Measurements from ENCODE around the gene MAD2L1BP.

Gene MAD2L1BP

GRCh38 chr6:43670623-43670986 is 35.0 kb downstream of the MAD2L1BP start:
- no peak for DNase-seq (ENCODE audit: low spot score)

GRCh38 chr6:43671011-43671800 is 35.6 kb downstream of the MAD2L1BP start:
- TF ChIP-seq CTCF (IDR thresholded peaks at IDR 0.05; ENCODE audit: borderline replicate concordance, control extremely low read depth, extremely low read depth, insufficient read depth, missing control alignments) = no peak
- in situ Hi-C loops (cut with MboI; ENCODE audit: low sequenced_read_pairs, unreplicated experiment) = no loop called here
- DNase-seq (ENCODE audit: low spot score) = no peak

More at GRCh38 chr6:43670623-43670986, 35.0 kb downstream of the MAD2L1BP start:
- in situ Hi-C loops (cut with MboI; ENCODE audit: low sequenced_read_pairs, unreplicated experiment) = no loop called here
- no peak for TF ChIP-seq CTCF (IDR thresholded peaks at IDR 0.05; ENCODE audit: borderline replicate concordance, control extremely low read depth, extremely low read depth, insufficient read depth, missing control alignments)

- TF ChIP-seq CTCF (IDR thresholded peaks at IDR 0.05; ENCODE audit: borderline replicate concordance, control extremely low read depth, extremely low read depth, insufficient read depth, missing control alignments) = no peak
These were observed 36.4 kb downstream of the MAD2L1BP start for GRCh38 chr6:43671801-43672690.

DNA sequence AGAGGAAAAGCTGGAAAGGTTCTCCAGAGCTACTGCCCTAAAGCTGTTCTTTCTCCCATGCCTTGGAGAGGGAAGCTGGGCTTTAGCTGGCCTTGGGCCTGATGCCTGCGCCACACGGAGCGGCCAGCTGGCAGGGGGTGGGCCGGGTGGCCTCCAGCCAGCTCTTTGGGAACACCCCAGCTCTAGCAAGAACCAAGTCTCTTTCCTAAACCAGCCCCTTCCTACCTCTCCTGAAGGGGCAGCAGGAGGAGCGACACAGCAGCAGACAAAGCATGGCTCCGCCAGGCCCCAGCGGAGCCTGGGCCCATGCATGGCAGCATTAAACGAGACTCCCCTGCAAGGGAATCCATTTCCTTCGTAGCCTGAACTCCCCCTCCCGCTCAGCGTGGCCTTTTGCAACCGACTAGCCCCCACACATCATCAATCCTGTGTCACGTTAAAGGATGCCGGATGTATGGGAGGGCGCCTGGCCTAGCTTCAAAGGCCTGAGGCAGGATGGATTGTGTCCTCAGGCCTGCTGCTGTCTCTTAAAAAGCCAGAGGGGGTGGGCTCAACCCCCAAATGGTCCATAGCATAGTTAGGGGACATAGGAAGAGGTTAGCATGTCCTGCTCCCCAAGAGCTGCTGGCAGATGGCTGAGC is 37.9 kb downstream of the MAD2L1BP start:
- no peak for TF ChIP-seq CTCF (IDR thresholded peaks at IDR 0.05; ENCODE audit: borderline replicate concordance, control extremely low read depth, extremely low read depth, insufficient read depth, missing control alignments)
- in situ Hi-C loops (cut with MboI; ENCODE audit: low sequenced_read_pairs, unreplicated experiment) = no loop called here
- DNase-seq (ENCODE audit: low spot score) = no peak

More at GRCh38 chr6:43671801-43672690, 36.4 kb downstream of the MAD2L1BP start:
- DNase-seq (ENCODE audit: low spot score) = no peak
- in situ Hi-C loops (cut with MboI; ENCODE audit: low sequenced_read_pairs, unreplicated experiment) = no loop called here

DNA sequence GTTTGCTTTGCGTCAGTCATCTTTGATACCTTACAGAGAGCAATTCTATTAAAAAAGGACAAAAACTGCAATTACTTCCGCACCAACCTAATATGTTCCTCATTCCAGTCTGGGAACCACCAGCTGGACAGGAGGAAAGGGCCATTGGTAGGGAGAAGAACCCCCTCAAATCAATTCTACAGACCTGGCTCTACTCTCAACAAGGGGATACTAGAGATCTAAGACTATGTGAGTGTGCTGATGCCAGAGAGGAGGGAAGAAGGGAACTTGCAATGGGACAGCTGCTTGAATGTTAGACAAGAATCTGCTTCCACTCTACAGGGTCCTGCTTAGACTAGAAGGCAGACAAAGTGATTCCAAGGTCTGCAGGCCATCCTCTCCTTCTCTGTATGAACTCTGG is 38.7 kb downstream of the MAD2L1BP start:
- no peak for TF ChIP-seq CTCF (IDR thresholded peaks at IDR 0.05; ENCODE audit: borderline replicate concordance, control extremely low read depth, extremely low read depth, insufficient read depth, missing control alignments)
- in situ Hi-C loops (cut with MboI; ENCODE audit: low sequenced_read_pairs, unreplicated experiment) = no loop called here
- no peak for DNase-seq (ENCODE audit: low spot score)

DNA sequence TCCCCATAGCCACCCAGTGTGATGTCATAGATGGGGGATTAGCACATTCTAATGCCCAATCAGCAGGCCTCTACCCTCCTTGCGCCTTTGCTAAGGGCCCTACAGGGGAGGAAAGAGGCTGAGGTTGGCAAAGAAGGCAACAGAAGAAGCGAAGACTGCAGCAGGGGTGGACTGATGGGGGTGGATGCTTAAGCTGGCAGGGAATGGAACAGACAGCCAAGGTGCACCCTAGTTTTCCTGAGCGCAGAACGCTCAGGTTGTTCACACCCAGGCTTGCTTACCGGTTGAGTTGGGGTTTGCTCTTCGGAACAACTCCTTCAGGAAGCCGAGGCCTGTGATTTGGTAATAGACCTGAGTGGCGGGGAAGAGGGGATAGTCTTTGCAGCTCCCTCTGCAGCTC is 39.3 kb downstream of the MAD2L1BP start:
- in situ Hi-C loops (cut with MboI; ENCODE audit: low sequenced_read_pairs, unreplicated experiment) = no loop called here
- no peak for TF ChIP-seq CTCF (IDR thresholded peaks at IDR 0.05; ENCODE audit: borderline replicate concordance, control extremely low read depth, extremely low read depth, insufficient read depth, missing control alignments)
- DNase-seq (ENCODE audit: low spot score) = no peak

Data from GM13976 (cell line).